Astrocyte (in vitro differentiated cells and primary cell): ENCODE results near the gene AAMDC.

ENCODE experiments used
- EZH2 ChIP-seq: IDR thresholded peaks from 2 replicates; pipeline ENCODE4 v1.6.1; 2012; ENCODE audit warnings: mild to moderate bottlenecking, low read length, inconsistent platforms; ENCODE audit not compliant: insufficient read depth
- TF ChIP-seq, protein P1 (sequence below): IDR thresholded peaks from 2 replicates; pipeline ENCODE4 v1.5.1; 2011; ENCODE audit warnings: low read depth, mild to moderate bottlenecking, inconsistent platforms, low read length, moderate library complexity; ENCODE audit not compliant: insufficient read depth

DNA sequence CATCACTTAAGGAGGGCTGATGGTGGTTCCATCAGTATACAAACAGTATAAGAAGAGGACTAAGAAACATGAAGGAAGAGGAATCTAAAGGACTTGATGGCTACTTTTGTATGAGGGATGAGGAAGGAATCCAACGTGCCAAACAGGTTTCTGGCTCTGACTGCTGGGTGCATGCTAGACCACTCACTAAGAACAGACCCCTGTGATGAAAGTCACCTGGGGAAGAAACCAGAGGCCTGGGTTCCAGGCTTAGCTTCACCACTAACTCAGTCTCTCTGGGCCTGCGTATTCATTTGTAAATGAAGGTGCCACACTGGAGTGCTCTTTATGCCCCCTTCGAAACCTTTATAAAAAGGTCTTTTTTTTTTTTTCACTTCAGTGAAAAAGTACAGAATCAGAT, 55.1 kb downstream of the AAMDC start:
- TF ChIP-seq, protein P1, sequence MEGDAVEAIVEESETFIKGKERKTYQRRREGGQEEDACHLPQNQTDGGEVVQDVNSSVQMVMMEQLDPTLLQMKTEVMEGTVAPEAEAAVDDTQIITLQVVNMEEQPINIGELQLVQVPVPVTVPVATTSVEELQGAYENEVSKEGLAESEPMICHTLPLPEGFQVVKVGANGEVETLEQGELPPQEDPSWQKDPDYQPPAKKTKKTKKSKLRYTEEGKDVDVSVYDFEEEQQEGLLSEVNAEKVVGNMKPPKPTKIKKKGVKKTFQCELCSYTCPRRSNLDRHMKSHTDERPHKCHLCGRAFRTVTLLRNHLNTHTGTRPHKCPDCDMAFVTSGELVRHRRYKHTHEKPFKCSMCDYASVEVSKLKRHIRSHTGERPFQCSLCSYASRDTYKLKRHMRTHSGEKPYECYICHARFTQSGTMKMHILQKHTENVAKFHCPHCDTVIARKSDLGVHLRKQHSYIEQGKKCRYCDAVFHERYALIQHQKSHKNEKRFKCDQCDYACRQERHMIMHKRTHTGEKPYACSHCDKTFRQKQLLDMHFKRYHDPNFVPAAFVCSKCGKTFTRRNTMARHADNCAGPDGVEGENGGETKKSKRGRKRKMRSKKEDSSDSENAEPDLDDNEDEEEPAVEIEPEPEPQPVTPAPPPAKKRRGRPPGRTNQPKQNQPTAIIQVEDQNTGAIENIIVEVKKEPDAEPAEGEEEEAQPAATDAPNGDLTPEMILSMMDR: no peak
- no peak for TF ChIP-seq EZH2
